HEK293T (cell line): Measurements from ENCODE around the gene RAB30.
"Not testable (repeated sequence)": the region's sequence is repeated elsewhere in the genome, so short reads cannot be mapped to it uniquely, and the experiment has no call there.

Experiments used
- CTCF ChIA-PET: fragments of 350-600 bp; formaldehyde crosslinking; extraction: SDS; loops from one replicate; lab custom pipeline; 2021; ENCODE audit warnings: antibody characterized with exemption, inconsistent platforms; lab: Yijun Ruan, JAX
- POLR2A ChIA-PET: fragments of 350-600 bp; formaldehyde crosslinking; extraction: SDS; loops from one replicate; lab custom pipeline; 2020; ENCODE audit warnings: antibody characterized with exemption, inconsistent platforms; lab: Yijun Ruan, JAX
- DNase-seq: peaks from one replicate; pipeline ENCODE4 v3.0.0; 2012; ENCODE audit warnings: mixed read lengths; ENCODE audit errors: extremely low spot score
- ARNT ChIP-seq: fragments of 450-650 bp; IDR thresholded peaks from 2 replicates; pipeline ENCODE4 v1.6.1; 2017; ENCODE audit warnings: mild to moderate bottlenecking
- BHLHE40 ChIP-seq: fragments of 450-650 bp; IDR thresholded peaks from 2 replicates; pipeline ENCODE4 v1.6.1; 2016; ENCODE audit warnings: mild to moderate bottlenecking, moderate library complexity, borderline replicate concordance
- CTBP1 ChIP-seq: fragments of 450-650 bp; IDR thresholded peaks from 2 replicates; pipeline ENCODE4 v1.6.1; 2016; ENCODE audit warnings: borderline replicate concordance
- ELF4 ChIP-seq: fragments of 450-650 bp; IDR thresholded peaks from 2 replicates; pipeline ENCODE4 v1.6.1; 2017; ENCODE audit warnings: antibody characterized with exemption
- FOXA1 ChIP-seq: fragments of 450-650 bp; IDR thresholded peaks from 2 replicates; pipeline ENCODE4 v1.6.1; 2016; ENCODE audit warnings: mild to moderate bottlenecking
- FOXK2 ChIP-seq: fragments of 450-650 bp; IDR thresholded peaks from 2 replicates; pipeline ENCODE4 v1.6.1; 2016; ENCODE audit warnings: mild to moderate bottlenecking
- FOXM1 ChIP-seq: fragments of 450-650 bp; IDR thresholded peaks from 2 replicates; pipeline ENCODE4 v1.6.1; 2017; ENCODE audit warnings: mild to moderate bottlenecking, borderline replicate concordance
- HDGF ChIP-seq: fragments of 450-650 bp; IDR thresholded peaks from 2 replicates; pipeline ENCODE4 v1.6.1; 2017; ENCODE audit warnings: antibody characterized with exemption, borderline replicate concordance
- L3MBTL2 ChIP-seq: fragments of 450-650 bp; conservative IDR thresholded peaks from 2 replicates; pipeline ENCODE4 v1.6.1; 2016; ENCODE audit warnings: mild to moderate bottlenecking
- LEF1 ChIP-seq: fragments of 450-650 bp; IDR thresholded peaks from 2 replicates; pipeline ENCODE4 v1.6.1; 2017; ENCODE audit warnings: mild to moderate bottlenecking, borderline replicate concordance
- NFRKB ChIP-seq: fragments of 450-650 bp; IDR thresholded peaks from 2 replicates; pipeline ENCODE4 v1.6.1; 2016; ENCODE audit warnings: mild to moderate bottlenecking, moderate library complexity
- SP1 ChIP-seq: fragments of 450-650 bp; IDR thresholded peaks from 2 replicates; pipeline ENCODE4 v1.6.1; 2017
- SUZ12 ChIP-seq: fragments of 450-650 bp; IDR thresholded peaks from 2 replicates; pipeline ENCODE4 v1.6.1; 2016; ENCODE audit warnings: mild to moderate bottlenecking
- TARDBP ChIP-seq: fragments of 450-650 bp; IDR thresholded peaks from 2 replicates; pipeline ENCODE4 v1.6.1; 2016
- ZNF384 ChIP-seq: fragments of 450-650 bp; IDR thresholded peaks from 2 replicates; pipeline ENCODE4 v1.6.1; 2016
- TF ChIP-seq, protein P1 (sequence below): fragments of 450-650 bp; IDR thresholded peaks from 2 replicates; pipeline ENCODE4 v1.6.1; 2016

The RAB30 gene

DNA sequence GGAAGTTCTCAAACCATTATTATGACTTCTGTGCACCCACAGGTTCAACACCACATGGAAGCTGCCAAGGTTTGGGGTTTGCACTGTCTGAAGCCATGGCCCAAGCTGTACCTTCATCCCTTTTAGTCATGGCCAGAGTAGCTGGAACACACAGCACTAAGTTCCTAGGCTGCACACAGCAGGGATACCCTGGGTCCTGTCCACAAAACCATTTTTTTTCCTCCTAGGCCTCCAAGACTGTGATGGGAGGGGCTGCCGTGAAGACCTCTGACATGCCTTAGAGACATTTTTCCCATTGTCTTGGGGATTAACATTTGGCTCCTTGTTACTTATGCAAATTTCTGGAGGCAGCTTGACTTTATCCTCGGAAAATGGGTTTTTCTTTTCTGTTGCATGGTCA is 127.5 kb downstream of the RAB30 start:
- TF ChIP-seq, protein P1, sequence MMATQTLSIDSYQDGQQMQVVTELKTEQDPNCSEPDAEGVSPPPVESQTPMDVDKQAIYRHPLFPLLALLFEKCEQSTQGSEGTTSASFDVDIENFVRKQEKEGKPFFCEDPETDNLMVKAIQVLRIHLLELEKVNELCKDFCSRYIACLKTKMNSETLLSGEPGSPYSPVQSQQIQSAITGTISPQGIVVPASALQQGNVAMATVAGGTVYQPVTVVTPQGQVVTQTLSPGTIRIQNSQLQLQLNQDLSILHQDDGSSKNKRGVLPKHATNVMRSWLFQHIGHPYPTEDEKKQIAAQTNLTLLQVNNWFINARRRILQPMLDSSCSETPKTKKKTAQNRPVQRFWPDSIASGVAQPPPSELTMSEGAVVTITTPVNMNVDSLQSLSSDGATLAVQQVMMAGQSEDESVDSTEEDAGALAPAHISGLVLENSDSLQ, result no peak
- no peak for TF ChIP-seq ZNF384
- TF ChIP-seq FOXM1, result no peak
- TF ChIP-seq TARDBP, result no peak
- TF ChIP-seq L3MBTL2, result no peak
- TF ChIP-seq HDGF, result no peak
- TF ChIP-seq LEF1, result no peak
- TF ChIP-seq BHLHE40, result no peak
- TF ChIP-seq ELF4, result no peak
- TF ChIP-seq SUZ12, result no peak
- no peak for TF ChIP-seq FOXK2
- no peak for TF ChIP-seq CTBP1
- TF ChIP-seq FOXA1, result no peak
- no peak for DNase-seq
- POLR2A ChIA-PET, result no interaction called here
- CTCF ChIA-PET, result no interaction called here

DNA sequence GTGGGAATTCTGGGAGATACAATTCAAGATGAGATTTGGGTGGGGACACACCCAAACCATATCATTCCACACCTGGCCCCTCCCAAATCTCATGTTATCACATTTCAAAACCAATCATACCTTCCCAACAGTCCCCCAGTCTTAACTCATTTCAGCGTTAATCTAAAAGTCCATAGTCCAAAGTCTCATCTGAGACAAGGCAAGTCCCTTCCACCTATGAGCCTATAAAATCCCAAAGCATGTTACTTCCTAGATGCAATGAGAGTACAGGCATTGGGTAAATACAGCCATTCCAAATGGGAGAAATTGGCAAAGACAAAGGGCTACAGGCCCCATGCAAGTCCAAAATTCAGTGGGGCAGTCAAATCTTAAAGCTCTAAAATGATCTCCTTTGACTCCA is 128.3 kb downstream of the RAB30 start:
- POLR2A ChIA-PET, CTCF ChIA-PET, DNase-seq: not testable (repeated sequence)

DNA sequence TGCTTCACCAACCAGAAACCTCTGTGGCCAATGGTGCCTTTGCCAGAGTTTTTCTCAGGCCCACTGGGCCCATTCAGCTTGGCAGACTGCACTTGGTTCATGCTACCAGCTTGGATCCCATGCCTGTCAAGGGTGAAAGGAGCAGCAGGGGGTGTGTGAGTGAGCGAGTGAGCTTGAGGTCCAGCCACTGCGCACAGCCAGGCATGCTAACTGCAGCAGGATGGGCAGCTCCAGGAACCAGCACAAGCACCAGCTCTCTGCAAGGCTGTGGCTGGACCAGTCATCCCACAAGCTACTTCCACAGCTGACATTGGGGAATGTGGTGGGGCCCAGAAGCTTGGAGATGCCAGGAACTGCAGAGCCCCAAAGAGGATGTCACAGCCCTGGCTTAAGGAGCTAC is 129.3 kb downstream of the RAB30 start:
- CTCF ChIA-PET, result no interaction called here
- TF ChIP-seq FOXK2 (no peak), HDGF (no peak), TARDBP (no peak), FOXM1 (no peak), BHLHE40 (no peak), L3MBTL2 (no peak), CTBP1 (no peak), LEF1 (no peak), ELF4 (no peak), SUZ12 (no peak), FOXA1 (no peak)
- TF ChIP-seq, protein P1, result no peak
- POLR2A ChIA-PET, result no interaction called here
- no peak for DNase-seq

DNA sequence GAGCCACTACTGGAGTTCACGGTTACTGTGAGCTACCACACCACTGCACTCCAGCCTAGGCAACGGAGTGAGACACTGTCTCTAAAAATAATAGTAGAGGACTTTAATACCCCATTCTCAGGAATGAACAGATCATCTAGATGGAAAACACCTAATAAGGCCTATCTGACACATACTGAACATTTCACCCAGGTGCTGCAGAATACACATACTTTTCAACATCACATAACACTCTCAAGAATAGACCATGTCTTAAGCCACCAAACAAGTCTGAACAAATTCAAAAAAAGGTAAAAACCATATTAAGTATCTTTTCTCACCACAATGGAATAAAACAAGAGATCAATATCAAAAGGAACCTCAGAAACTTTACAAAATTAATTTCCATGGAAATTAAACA is 132.2 kb downstream of the RAB30 start:
- ChIA-PET POLR2A (no interaction called here), CTCF (no interaction called here)
- no peak for DNase-seq
- no peak for TF ChIP-seq ZNF384
- no peak for TF ChIP-seq SUZ12
- no peak for TF ChIP-seq FOXM1
- no peak for TF ChIP-seq SP1
- no peak for TF ChIP-seq L3MBTL2
- no peak for TF ChIP-seq FOXA1
- TF ChIP-seq, protein P1, result no peak
- no peak for TF ChIP-seq HDGF
- no peak for TF ChIP-seq BHLHE40
- TF ChIP-seq NFRKB, result no peak
- no peak for TF ChIP-seq ARNT
- TF ChIP-seq TARDBP, result no peak

DNA sequence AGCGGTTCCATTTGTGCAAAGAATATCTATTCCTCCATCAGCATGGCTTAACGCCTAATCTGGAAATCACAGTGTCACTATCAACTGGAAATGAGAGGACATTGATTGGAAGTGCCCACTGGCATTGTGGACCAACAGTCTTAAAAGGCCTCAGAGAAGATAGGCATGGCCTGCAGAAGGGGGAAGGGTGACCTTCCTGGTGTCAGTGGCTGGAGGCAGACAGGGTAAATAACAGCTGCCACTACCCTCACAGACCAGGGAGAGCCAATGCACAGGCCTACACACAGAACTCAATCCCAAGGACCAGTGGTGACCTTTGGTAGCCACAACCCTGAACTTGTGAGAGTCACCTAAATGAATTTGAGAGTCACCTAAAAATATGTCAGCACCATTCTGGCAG is 134.1 kb downstream of the RAB30 start:
- TF ChIP-seq L3MBTL2 (no peak), FOXK2 (no peak), TARDBP (no peak), ZNF384 (no peak), FOXM1 (no peak)
- CTCF ChIA-PET, result interaction anchor here (0.6 to 1.0 kb wide), 2 partner anchors 11 to 1304 kb away, joined by 4 read pairs; no protein-coding TSS in a partner anchor
- no peak for DNase-seq
- POLR2A ChIA-PET, result interaction anchor here (0.8 kb wide), 1 partner anchor 285 kb away, joined by 3 read pairs; no protein-coding TSS in a partner anchor

DNA sequence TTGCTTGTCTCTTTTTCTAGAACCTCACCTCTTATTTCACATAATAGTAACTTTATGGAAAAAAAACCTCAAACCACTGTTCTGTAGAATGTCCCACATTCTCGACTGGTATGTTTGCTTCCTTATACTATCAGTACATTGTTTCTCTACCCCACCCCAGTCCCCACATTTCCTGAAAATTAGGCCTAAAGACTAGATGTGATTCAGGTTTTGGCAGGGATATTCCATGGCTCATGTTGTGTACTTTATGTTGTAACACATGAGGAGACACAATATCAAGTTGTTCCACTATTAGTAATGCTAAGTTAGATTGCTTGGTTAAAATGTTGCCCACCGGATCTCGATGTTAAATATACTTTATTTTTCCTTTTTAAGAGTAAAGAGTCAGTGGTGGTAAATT is 135.4 kb downstream of the RAB30 start:
- ChIA-PET CTCF (no interaction called here), POLR2A (no interaction called here)
- TF ChIP-seq CTBP1 (no peak), L3MBTL2 (no peak), SUZ12 (no peak), ARNT (no peak)
- no peak for DNase-seq

DNA sequence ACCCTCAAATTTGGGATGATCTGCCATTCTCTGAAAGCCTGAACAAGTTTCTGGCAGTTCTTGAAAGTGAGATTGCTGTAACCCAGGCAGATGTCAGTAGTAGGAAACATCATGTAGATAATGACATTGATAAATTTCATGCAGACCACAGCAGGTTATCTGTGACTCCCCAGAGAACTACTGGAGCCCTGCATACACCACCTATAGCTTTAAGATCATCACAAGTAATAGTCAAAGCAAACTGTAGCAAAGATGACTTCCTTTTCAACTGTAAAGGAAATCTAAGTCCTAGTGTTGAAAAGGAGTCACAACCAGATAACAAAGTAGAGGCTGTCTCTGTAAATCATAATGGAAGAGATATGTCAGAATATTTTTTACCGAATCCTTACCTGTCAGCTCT is 139.1 kb downstream of the RAB30 start:
- no peak for DNase-seq
- POLR2A ChIA-PET, result interaction anchor here (0.6 kb wide), 1 partner anchor 1728 kb away, joined by 5 read pairs; no protein-coding TSS in a partner anchor
- no peak for TF ChIP-seq NFRKB
- no peak for TF ChIP-seq CTBP1
- TF ChIP-seq LEF1, result no peak
- CTCF ChIA-PET, result no interaction called here

DNA sequence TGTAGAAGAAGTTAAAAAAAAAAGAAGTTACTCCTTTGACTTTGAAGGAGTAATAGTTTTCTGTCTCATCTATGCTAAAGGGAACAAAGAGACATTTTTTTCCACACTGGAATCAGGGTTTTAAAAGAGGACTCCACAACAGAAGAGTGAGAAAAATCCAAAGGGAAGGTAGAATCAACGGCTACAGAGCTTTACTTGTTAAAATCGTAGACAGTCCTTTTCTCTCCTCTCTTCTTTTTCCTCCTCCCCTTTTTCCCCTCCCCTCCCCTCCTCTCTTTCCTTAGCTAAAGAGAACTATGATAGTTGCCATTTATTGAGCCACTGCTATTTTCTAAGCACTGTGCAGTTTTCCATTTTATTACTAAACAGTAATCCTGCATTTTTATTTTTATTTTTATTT is 141.0 kb downstream of the RAB30 start:
- TF ChIP-seq, protein P1, result no peak
- no peak for TF ChIP-seq SP1
- TF ChIP-seq FOXK2, result no peak
- TF ChIP-seq ARNT, result no peak
- TF ChIP-seq FOXA1, result no peak
- TF ChIP-seq LEF1, result no peak
- TF ChIP-seq HDGF, result no peak
- TF ChIP-seq ZNF384, result no peak
- TF ChIP-seq L3MBTL2, result no peak
- no peak for TF ChIP-seq TARDBP
- no peak for TF ChIP-seq FOXM1
- TF ChIP-seq SUZ12, result no peak
- no peak for TF ChIP-seq CTBP1
- TF ChIP-seq ELF4, result no peak
- no peak for TF ChIP-seq BHLHE40
- TF ChIP-seq NFRKB, result no peak
- no peak for DNase-seq
- ChIA-PET CTCF (no interaction called here), POLR2A (no interaction called here)
